Mesothelial cell of epicardium (in vitro differentiated cells): ENCODE data around the gene CA11. TPM values are rescaled to one million over a fixed set of nuclear protein-coding genes. Genes with fewer than 3 reads are reported as not detected.

Source experiments
- DNase-seq, 2 experiments: peaks; one replicate each; pipeline ENCODE4 v3.0.0; 2021; ENCODE audit warnings: low spot score in 2 of 2; ENCODE audit not compliant: unreplicated experiment in 2 of 2
- H3K27ac Mint-ChIP-seq: 2 replicates; pipeline ENCODE4 v1.8.0; 2021; ENCODE audit warnings: mixed read lengths
- H3K27me3 Mint-ChIP-seq: 2 replicates; pipeline ENCODE4 v1.8.0; 2021; ENCODE audit warnings: low read depth, mixed read lengths
- H3K36me3 Mint-ChIP-seq: 2 replicates; pipeline ENCODE4 v1.8.0; 2021; ENCODE audit warnings: mixed read lengths
- H3K4me1 Mint-ChIP-seq: 2 replicates; pipeline ENCODE4 v1.8.0; 2021; ENCODE audit warnings: mixed read lengths
- H3K4me3 Mint-ChIP-seq: 2 replicates; pipeline ENCODE4 v1.8.0; 2021; ENCODE audit warnings: mild to moderate bottlenecking, moderate library complexity, mixed read lengths
- H3K9me3 Mint-ChIP-seq: 2 replicates; pipeline ENCODE4 v1.8.0; 2021; ENCODE audit warnings: mixed read lengths
- total RNA-seq: library from RNA; stranded (reverse); gene quantifications from 3 replicates; pipeline ENCODE4 v1.2.1, GENCODE V29; 2021
- TF ChIP-seq, protein P1 (sequence below): fragments of 200-600 bp; sonication (generic); IDR thresholded peaks from one replicate; pipeline ENCODE4 v1.5.0; 2021; ENCODE audit warnings: antibody characterized with exemption; ENCODE audit not compliant: unreplicated experiment

The CA11 gene
- total RNA-seq, 1 donor from 2014 or later, result 48.2 TPM

DNA sequence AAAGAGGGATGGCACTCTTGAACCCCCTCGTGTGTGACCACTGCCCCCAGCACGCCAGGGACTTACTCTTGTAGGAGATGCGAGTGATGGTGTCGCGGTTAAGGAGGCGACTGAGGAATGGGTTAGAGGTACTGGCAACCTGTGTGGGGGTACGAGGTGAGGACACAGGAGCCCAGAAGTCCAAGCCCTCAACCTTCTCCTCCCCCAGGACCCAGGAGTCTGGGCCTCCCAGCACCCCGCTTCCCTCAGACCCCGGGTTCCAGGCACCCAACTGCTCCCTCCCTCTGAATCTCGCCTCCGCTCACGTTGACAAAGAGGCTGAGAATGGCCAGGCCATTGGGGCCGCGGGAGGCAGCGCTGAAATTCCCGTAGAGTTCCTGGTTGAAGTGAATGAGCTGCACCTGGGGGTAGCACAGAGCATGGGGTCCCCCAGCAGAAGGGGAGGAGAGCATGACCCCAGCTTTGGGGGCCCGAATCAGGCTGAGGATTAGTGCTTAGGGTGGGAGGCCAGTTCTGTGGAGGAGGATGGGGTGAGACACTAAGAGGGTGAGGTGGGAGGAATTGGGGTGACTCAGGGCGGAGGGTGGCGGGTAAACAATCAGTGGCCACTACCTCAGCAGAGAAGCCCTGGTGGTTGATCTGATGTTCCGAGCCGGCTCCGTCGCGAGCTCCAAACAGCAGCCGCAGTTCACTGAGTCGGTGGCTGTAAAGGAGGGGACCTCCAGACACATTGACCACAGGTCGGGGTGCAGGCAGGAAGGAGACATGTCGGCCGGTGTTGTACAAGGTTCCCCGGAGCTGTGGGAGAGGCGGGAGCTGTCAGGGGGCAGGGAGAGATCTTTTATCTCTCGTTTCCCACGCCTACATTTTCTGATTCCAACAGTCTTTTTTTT is 6.3 kb downstream of the CA11 start:
- Mint-ChIP-seq H3K27me3 (no peaks in the 10 kb centered on the region), H3K4me1 (peaks cover 30% of the 10 kb centered on the region), H3K36me3 (peaks cover 18% of the 10 kb centered on the region), H3K27ac (no peak overlapping the region), H3K4me3 (no peak overlapping the region), H3K9me3 (no peaks in the 10 kb centered on the region)
- no peak for DNase-seq
- TF ChIP-seq, protein P1, sequence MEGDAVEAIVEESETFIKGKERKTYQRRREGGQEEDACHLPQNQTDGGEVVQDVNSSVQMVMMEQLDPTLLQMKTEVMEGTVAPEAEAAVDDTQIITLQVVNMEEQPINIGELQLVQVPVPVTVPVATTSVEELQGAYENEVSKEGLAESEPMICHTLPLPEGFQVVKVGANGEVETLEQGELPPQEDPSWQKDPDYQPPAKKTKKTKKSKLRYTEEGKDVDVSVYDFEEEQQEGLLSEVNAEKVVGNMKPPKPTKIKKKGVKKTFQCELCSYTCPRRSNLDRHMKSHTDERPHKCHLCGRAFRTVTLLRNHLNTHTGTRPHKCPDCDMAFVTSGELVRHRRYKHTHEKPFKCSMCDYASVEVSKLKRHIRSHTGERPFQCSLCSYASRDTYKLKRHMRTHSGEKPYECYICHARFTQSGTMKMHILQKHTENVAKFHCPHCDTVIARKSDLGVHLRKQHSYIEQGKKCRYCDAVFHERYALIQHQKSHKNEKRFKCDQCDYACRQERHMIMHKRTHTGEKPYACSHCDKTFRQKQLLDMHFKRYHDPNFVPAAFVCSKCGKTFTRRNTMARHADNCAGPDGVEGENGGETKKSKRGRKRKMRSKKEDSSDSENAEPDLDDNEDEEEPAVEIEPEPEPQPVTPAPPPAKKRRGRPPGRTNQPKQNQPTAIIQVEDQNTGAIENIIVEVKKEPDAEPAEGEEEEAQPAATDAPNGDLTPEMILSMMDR, result no peak

- DNase-seq, result no peak
- peaks cover 31% of the 10 kb centered on the region for H3K4me1 Mint-ChIP-seq
- H3K9me3 Mint-ChIP-seq, result no peaks in the 10 kb centered on the region
- peak overlapping the region; percentile 98 for H3K27ac Mint-ChIP-seq
- no peaks in the 10 kb centered on the region for H3K27me3 Mint-ChIP-seq
- TF ChIP-seq, protein P1, result no peak
- H3K4me3 Mint-ChIP-seq, result no peak overlapping the region
- H3K36me3 Mint-ChIP-seq, result peaks cover 18% of the 10 kb centered on the region
Observed at GRCh38 chr19:48638831-48639381, 7.1 kb downstream of the CA11 start.

DNA sequence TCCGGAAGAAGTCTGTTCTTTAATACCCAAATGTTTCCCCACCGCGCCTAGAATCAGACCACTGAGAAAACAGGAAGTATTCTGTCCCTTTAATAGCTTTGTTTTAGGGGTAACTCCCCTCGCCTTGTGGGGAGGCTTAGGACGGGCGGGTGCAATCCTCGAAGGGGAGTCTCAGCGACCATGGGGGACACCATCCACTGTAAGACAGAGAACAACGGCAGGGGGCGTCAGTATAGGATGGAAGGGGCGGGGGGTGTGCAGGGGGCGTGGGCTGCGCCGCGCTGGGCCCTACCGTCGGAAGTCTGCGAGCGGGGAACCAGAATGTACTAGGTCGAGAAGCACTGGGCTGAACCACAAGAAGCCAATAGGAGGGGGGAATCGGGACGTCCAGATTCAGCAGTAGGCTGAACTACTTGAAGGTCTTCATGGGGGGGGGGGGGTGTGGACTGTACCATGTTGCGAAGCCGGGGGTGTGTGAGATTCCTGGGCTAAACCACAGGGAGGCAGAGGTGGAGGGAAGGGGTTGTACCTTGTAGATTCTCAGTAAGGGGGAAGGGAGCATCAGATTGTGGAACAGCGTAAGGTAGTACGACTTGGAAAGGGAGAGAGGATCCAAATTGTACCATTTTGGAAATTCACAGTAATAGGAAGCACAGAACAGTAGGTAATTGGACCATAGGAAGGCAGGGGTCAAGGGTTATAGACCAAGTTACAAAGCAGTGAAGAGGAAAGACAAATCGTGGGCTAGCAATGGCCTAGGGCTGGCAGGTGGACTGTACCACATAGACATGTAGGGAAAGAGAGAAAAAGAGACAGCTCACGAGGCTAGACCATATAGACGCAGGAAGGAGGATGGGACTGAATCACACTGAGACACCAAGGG is 7.8 kb downstream of the CA11 start:
- peak overlapping the region; percentile 98 for H3K27ac Mint-ChIP-seq
- peak; percentile 67 to 76 for DNase-seq
- peaks cover 32% of the 10 kb centered on the region for H3K4me1 Mint-ChIP-seq
- peaks cover 18% of the 10 kb centered on the region for H3K36me3 Mint-ChIP-seq
- TF ChIP-seq, protein P1, result no peak
- H3K27me3 Mint-ChIP-seq, result no peaks in the 10 kb centered on the region
- H3K4me3 Mint-ChIP-seq, result peak overlapping the region; percentile 94
- H3K9me3 Mint-ChIP-seq, result no peaks in the 10 kb centered on the region

DNA sequence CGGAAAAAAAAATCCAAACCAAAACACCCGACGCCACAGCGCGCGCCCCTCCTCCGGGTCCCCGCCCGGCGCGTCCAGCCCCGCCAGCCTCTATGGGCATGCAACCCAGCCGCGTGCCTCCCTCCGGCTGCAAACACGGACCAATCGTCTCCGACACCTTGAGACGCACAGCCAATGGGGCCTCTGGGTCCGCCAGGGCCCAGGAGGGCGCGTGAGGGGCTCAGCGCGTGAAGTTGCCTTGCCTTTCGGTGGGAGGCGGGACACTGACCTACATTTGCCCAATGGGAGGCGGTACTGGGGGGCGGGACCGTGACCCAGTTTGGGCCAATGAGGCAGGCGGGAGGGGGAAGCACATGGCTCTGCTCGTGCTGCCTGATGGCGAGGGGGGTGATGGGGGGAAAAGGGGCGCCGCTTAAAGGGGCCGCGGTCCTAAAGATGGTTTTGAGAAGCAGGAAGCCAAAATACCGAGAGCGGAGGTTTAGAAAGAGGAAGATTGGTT is 8.5 kb downstream of the CA11 start:
- DNase-seq, result peak; percentile 96 to 97
- TF ChIP-seq, protein P1, result no peak
- H3K27ac Mint-ChIP-seq, result peak overlapping the region; percentile 98
- peak overlapping the region; percentile 94 for H3K4me3 Mint-ChIP-seq
- no peaks in the 10 kb centered on the region for H3K9me3 Mint-ChIP-seq
- peaks cover 18% of the 10 kb centered on the region for H3K36me3 Mint-ChIP-seq
- no peaks in the 10 kb centered on the region for H3K27me3 Mint-ChIP-seq
- H3K4me1 Mint-ChIP-seq, result peaks cover 32% of the 10 kb centered on the region

DNA sequence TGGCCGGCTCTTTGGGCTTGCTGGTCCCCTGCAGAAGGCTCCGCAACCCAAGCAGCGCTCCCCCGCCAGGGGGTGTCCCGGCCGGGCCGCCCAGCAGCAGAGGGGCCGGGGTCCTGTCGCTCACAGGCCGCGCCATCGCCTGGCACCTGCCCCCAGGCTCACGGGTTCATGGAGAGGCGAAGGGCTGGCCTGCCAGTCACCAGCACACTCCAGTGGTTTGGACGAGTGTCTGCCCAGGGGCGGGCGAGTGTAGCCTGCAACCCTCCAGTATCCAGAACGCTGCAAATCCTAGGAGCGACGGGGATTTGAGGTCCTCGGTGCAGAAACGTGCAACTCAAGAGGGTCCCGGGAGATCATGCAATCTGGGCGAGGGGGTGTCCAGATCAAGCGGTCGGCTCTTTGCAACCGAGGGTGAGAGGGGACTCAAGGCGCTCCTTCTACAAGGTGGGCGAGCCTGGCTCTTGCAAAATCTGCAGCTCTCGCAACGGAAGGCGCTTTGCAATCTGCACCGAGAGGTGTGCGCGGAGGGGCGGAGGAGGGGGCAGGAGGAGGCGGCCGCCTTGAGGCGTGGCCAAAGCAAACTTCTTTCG is 9.0 kb downstream of the CA11 start, which contains the start of gene DBP:
Gene DBP (minus strand): TSS at position 521 of the 590 bp plus-strand sequence. CDS start 385 bp downstream, at position 136.
- Mint-ChIP-seq H3K27ac (peak within 1 kb of the TSS; percentile 98), H3K36me3 (peaks cover 18% of the 10 kb centered on the region), H3K4me1 (peaks cover 32% of the 10 kb centered on the region), H3K9me3 (no peaks in the 10 kb centered on the region), H3K4me3 (peak within 1 kb of the TSS; percentile 94), H3K27me3 (no peaks in the 10 kb centered on the region)
- peak in 1 of 2 experiments; percentile 53 for DNase-seq
- TF ChIP-seq, protein P1, result no peak
